GM21367 (cell line): ENCODE results near the gene NPC1L1.
"Not testable (repeated sequence)": the region's sequence is repeated elsewhere in the genome, so short reads cannot be mapped to it uniquely, and the experiment has no call there.

Source experiments
- ATAC-seq: cut with Tn5 transposase; IDR thresholded peaks from one replicate; pipeline ENCODE4 v1.9.1; 2021; ENCODE audit not compliant: unreplicated experiment

The NPC1L1 gene

GRCh38 chr7:44565097-44565794, 24.1 kb upstream of the NPC1L1 start:
- ATAC-seq: no peak

GRCh38 chr7:44564606-44565005, 23.5 kb upstream of the NPC1L1 start:
- ATAC-seq: no peak

- no peak for ATAC-seq
Observed at GRCh38 chr7:44563171-44563679, 22.1 kb upstream of the NPC1L1 start.

GRCh38 chr7:44562622-44562962, 21.5 kb upstream of the NPC1L1 start:
- ATAC-seq: not testable (repeated sequence)

GRCh38 chr7:44561962-44562621, 21.0 kb upstream of the NPC1L1 start:
- ATAC-seq: no peak

GRCh38 chr7:44561481-44561880, 20.4 kb upstream of the NPC1L1 start:
- no peak for ATAC-seq

GRCh38 chr7:44559485-44559884, 18.4 kb upstream of the NPC1L1 start:
- no peak for ATAC-seq

- no peak for ATAC-seq
Observed at GRCh38 chr7:44557485-44557884, 16.4 kb upstream of the NPC1L1 start.

GRCh38 chr7:44555350-44555749, 14.2 kb upstream of the NPC1L1 start:
- ATAC-seq: no peak

- not testable (repeated sequence) for ATAC-seq
Observed at GRCh38 chr7:44552473-44553005, 11.4 kb upstream of the NPC1L1 start.

- ATAC-seq: no peak
Observed at GRCh38 chr7:44549457-44549856, 8.3 kb upstream of the NPC1L1 start.

- no peak for ATAC-seq
Observed at GRCh38 chr7:44548893-44549292, 7.8 kb upstream of the NPC1L1 start.

GRCh38 chr7:44547536-44548231, 6.6 kb upstream of the NPC1L1 start:
- no peak for ATAC-seq

GRCh38 chr7:44541876-44542610, 913 bp upstream of the NPC1L1 start:
- ATAC-seq: no peak

- ATAC-seq: no peak
Observed at GRCh38 chr7:44540592-44541027, 520 bp downstream of the NPC1L1 start.

- ATAC-seq: no peak
Observed at GRCh38 chr7:44539669-44540506, 1.2 kb downstream of the NPC1L1 start.

GRCh38 chr7:44538798-44539668, 2.1 kb downstream of the NPC1L1 start:
- no peak for ATAC-seq

GRCh38 chr7:44538093-44538797, 2.9 kb downstream of the NPC1L1 start:
- no peak for ATAC-seq

- no peak for ATAC-seq
Observed at GRCh38 chr7:44537442-44537841, 3.7 kb downstream of the NPC1L1 start.
